Right lobe of liver (tissue), 6 donors: ENCODE results near the gene NAV2. TPM values are rescaled to one million over a fixed set of nuclear protein-coding genes. Genes with fewer than 3 reads are reported as not detected.

Experiments used
- ATAC-seq, 4 donors: fragments of 200-7000 bp; cut with Tn5 transposase; one replicate each; pipeline ENCODE4 v1.9.1; 2020; ENCODE audit warnings: mild to moderate bottlenecking in 4 of 4, moderate library complexity in 4 of 4
- DNase-seq, 3 donors: peaks; one replicate each; pipeline ENCODE4 v3.0.0-alpha.2; 2020
- H3K27ac ChIP-seq, 3 donors: fragments of 200-600 bp; one replicate each; pipeline ENCODE4 v1.8.0; 2022
- H3K27me3 ChIP-seq, 2 donors: fragments of 200-600 bp; one replicate each; pipeline ENCODE4 v1.8.0; 2022
- H3K36me3 ChIP-seq, 4 donors: fragments of 200-600 bp; sonication (generic) in 1 of 4; one replicate each; pipeline versions ENCODE4 v1.5.1 to v1.8.0; 2017 to 2022; ENCODE audit warnings: control low read depth in 1 of 4
- H3K4me1 ChIP-seq, 4 donors: fragments of 200-600 bp; sonication (generic) in 1 of 4; one replicate each; pipeline versions ENCODE4 v1.5.1 to v1.8.0; 2017 to 2022; ENCODE audit warnings: control low read depth in 1 of 4
- H3K4me3 ChIP-seq, 3 donors: fragments of 200-600 bp; one replicate each; pipeline ENCODE4 v1.8.0; 2022
- H3K9me3 ChIP-seq, 4 donors: fragments of 200-600 bp; sonication (generic) in 1 of 4; one replicate each; pipeline versions ENCODE4 v1.5.1 to v1.8.0; 2017 to 2022; ENCODE audit warnings: control low read depth in 1 of 4
- POLR2A ChIP-seq: fragments of 450-650 bp; IDR thresholded peaks from one replicate; pipeline ENCODE4 v1.6.1; 2017; ENCODE audit warnings: antibody characterized with exemption, mild to moderate bottlenecking
- WGBS: methylation state at CpG from one replicate; pipeline ENCODE4 v1.1.6; 2018; ENCODE audit warnings: low coverage, low lambda C conversion rate; ENCODE audit not compliant: insufficient coverage; ENCODE audit errors: missing lambda C conversion rate; 5-methylcytosine and 5-hydroxymethylcytosine counted together
- intact Hi-C, 2 donors: fragments of 100-400 bp; cut with DNase I; formaldehyde crosslinking; loops; one replicate each; pipeline versions ENCODE4 v1.11.2 to v1.14.1; 2022
- total RNA-seq, 6 experiments: library from RNA; depleted of rRNA in 2 of 6; stranded (reverse); fragments of >200 nt in 2 of 6; fragmentation: NEBNext Ultra II Directional in 3 of 6; extraction: Animal tissue kit (Norgen Biotek cat#: 25700) in 3 of 6; gene quantifications; one replicate each; pipeline versions ENCODE4 v1.1.0 to v1.2.4, GENCODE V29; 2016 to 2023
- TF ChIP-seq, protein P1 (sequence below), 4 donors: fragments of 200-600 bp in 3 of 4; fragments of 450-650 bp in 1 of 4; IDR thresholded peaks; one replicate each; pipeline versions ENCODE4 v1.5.1 to v1.8.0; 2016 to 2022; ENCODE audit warnings: antibody characterized with exemption in 4 of 4, mild to moderate bottlenecking in 2 of 4
- donor health status: DM: no; HTN: yes; CAD: no.
- donor health status: DM: no; HTN: no; CAD: no.
- donor health status: DM: no; HTN: no; CAD: no.
- donor health status: DM: no; HTN: yes; CAD: no.
- donor health status: DM: no; HTN: yes; CAD: no.

Gene NAV2
- total RNA-seq, 6 experiments from 2014 or later, result 15.5 to 69.2 (median 37.1) TPM

DNA sequence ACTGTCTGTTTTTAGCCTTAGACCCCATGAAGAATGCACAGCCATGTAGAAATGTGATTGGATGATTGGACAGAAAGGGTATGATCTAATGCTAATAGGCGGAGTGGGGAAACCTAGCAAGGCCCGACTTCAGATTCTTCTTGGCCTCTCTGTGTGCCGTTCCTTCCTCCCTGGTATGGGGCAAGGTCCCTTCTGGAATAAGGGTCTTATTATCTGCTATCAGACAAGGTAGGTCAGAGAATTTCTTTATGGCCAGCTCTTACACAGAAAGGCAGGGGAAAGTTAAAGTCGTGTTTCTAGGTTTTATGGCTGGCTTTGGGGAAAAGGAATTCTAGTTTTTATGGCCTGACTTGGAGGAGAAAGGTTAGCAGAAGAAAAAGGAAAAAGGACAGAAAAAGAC lies 417.0 kb downstream of the NAV2 start:
- no peaks in the 10 kb centered on the region for H3K36me3 ChIP-seq
- intact Hi-C loops, result loop anchor here (10.0 kb wide), 3 partner anchors 185 to 485 kb away; no protein-coding TSS in a partner anchor
- ATAC-seq (no peak), DNase-seq (no peak)
- WGBS, result 78% methylated on average over 4 of the region's 4 CpGs
- H3K9me3 ChIP-seq, result no peaks in the 10 kb centered on the region
- TF ChIP-seq, protein P1, sequence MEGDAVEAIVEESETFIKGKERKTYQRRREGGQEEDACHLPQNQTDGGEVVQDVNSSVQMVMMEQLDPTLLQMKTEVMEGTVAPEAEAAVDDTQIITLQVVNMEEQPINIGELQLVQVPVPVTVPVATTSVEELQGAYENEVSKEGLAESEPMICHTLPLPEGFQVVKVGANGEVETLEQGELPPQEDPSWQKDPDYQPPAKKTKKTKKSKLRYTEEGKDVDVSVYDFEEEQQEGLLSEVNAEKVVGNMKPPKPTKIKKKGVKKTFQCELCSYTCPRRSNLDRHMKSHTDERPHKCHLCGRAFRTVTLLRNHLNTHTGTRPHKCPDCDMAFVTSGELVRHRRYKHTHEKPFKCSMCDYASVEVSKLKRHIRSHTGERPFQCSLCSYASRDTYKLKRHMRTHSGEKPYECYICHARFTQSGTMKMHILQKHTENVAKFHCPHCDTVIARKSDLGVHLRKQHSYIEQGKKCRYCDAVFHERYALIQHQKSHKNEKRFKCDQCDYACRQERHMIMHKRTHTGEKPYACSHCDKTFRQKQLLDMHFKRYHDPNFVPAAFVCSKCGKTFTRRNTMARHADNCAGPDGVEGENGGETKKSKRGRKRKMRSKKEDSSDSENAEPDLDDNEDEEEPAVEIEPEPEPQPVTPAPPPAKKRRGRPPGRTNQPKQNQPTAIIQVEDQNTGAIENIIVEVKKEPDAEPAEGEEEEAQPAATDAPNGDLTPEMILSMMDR (IDR thresholded peaks at IDR 0.05), result no peak
- TF ChIP-seq POLR2A, result no peak
- H3K27ac ChIP-seq, result no peak overlapping the region
- H3K4me3 ChIP-seq, result no peak overlapping the region
- H3K4me1 ChIP-seq, result peaks cover 0 to 5% (median 0%) of the 10 kb centered on the region in 4 donors
- no peaks in the 10 kb centered on the region for H3K27me3 ChIP-seq

DNA sequence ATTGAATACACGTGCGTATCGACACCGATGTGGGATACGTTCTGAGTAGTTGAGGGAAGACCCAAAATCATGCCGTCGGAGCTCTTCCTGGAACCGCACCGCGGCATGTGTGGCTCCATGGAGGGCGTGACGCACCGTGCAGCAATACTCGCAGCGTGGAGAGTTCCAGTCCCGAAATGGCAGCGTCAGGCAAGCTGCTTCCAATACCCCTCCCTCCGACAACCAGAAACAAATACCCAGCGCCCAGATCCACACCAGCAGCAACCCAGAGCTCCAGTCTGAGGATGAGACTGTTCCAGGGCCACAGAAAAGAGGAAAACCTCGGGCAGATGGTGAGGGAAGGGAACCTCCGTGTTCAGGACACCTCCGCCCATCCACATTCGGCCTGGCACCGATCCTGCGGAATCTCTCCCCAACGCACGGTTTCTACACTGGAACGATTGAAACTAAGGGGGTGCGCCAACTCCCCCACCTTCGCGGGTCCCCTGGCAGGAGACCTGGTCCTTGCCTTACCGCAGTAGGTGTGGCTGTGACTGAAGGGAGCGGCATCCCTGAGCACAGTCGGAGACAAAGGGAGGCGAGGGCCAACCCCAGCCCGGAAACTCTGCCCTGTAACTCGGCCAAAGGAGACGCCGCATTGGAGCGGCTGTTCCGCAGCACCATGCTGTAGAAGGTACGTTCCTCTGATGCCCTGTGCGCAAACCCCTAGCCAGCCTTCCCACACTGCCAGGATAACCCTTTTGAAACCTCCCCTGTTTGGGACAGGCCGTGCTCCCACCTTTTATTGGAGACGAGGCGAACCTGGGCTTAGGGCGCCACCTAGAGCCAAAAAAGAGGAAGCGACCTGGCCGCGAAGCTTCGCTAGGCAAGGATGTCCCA lies 419.4 kb downstream of the NAV2 start:
- no peak overlapping the region for H3K27ac ChIP-seq
- no peaks in the 10 kb centered on the region for H3K36me3 ChIP-seq
- TF ChIP-seq, protein P1 (IDR thresholded peaks at IDR 0.05), result peak; percentile 75 to 87 (median 80)
- no peak for TF ChIP-seq POLR2A
- no peaks in the 10 kb centered on the region for H3K9me3 ChIP-seq
- peak; percentile 77 to 88 (median 86) for ATAC-seq
- H3K27me3 ChIP-seq, result no peaks in the 10 kb centered on the region
- peak overlapping the region; percentile 37 to 49 (median 40) for H3K4me3 ChIP-seq
- peak; percentile 54 to 57 (median 54) for DNase-seq
- peaks cover 0 to 5% (median 0%) of the 10 kb centered on the region in 4 donors for H3K4me1 ChIP-seq
- WGBS, result 9% methylated on average over 37 of the region's 51 CpGs
- intact Hi-C loops, result loop anchor here in 1 of 2 donors (10.0 kb wide), 2 partner anchors 187 to 483 kb away; no protein-coding TSS in a partner anchor

DNA sequence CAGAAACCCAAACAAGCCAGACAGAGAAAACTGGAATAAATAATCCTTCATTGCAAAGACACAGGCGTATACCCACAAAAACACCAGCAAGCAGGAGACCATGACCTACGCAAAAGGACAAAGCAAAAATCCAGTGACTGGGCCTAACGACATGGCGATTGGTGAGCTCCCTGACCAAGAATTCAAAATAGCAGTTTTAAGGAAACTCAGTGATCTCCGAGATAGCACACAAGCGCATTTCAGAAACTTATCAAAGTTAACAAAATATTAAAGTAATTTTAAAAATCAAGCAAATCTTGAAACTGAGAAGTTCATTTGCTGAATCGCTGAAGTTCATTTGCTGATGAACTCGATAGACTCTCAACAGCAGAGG lies 420.0 kb downstream of the NAV2 start:
- WGBS, result 46% methylated on average over 8 of the region's 8 CpGs
- Histone ChIP-seq H3K27ac (no peak overlapping the region), H3K9me3 (no peaks in the 10 kb centered on the region), H3K4me1 (peaks cover 0 to 5% (median 0%) of the 10 kb centered on the region in 4 donors), H3K4me3 (peak overlapping the region in 1 of 3 donors; percentile 49), H3K36me3 (no peaks in the 10 kb centered on the region), H3K27me3 (no peaks in the 10 kb centered on the region)
- ATAC-seq, result no peak
- intact Hi-C loops, result loop anchor here in 1 of 2 donors (10.0 kb wide), 2 partner anchors 188 to 482 kb away; no protein-coding TSS in a partner anchor
- TF ChIP-seq, protein P1 (IDR thresholded peaks at IDR 0.05), result no peak
- no peak for TF ChIP-seq POLR2A
- DNase-seq, result no peak

DNA sequence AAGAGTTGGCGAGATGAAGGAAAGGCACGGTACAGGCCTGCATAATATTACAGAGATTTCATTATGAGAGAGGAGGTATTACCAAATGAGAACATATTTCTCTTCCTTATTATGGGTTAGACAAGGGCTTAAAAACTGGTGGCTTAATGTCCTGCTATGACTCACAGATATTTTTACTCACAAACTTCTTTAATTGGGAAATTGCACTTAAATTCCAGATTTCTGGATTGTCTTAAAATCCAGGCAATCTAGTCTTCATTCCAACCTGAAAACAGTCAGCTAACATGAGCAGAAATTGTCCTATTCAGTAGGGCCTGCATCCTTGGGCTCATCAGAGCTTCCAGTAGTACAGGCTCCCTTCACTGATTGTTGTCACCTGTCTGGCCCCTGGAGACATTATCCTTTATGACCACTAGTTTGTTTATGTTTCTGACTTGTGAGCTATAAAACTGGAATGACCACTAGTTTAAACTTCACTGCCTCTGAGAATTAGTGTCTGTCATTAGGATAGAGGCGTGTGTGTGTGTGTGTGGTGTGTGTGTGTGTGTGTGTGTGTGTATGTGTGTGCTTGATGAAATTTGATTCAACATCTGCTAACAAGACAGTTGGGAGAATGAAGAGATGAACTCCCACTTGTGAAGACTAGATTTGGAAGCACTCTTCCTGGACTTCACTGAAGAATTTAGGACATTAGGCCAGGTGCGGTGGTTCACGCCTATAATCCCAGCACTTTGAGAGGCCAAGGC lies 422.5 kb downstream of the NAV2 start:
- no peaks in the 10 kb centered on the region for H3K36me3 ChIP-seq
- H3K27me3 ChIP-seq, result no peaks in the 10 kb centered on the region
- no peak for DNase-seq
- 49% methylated on average over 3 of the region's 5 CpGs for WGBS
- TF ChIP-seq, protein P1 (IDR thresholded peaks at IDR 0.05), result no peak
- TF ChIP-seq POLR2A, result no peak
- no peaks in the 10 kb centered on the region for H3K9me3 ChIP-seq
- no peak overlapping the region for H3K4me3 ChIP-seq
- no peak overlapping the region for H3K27ac ChIP-seq
- no peak for ATAC-seq
- peaks cover 0 to 5% (median 0%) of the 10 kb centered on the region in 4 donors for H3K4me1 ChIP-seq
- intact Hi-C loops, result loop anchor here in 1 of 2 donors (10.0 kb wide), 2 partner anchors 190 to 480 kb away; no protein-coding TSS in a partner anchor
